ENCODE results near the gene HLA-DMB. TPM values are rescaled to one million over a fixed set of nuclear protein-coding genes. Genes with fewer than 3 reads are reported as not detected.

Gene HLA-DMB
- total RNA-seq, 1 experiment from 2014 or later, result 1.1 TPM

DNA sequence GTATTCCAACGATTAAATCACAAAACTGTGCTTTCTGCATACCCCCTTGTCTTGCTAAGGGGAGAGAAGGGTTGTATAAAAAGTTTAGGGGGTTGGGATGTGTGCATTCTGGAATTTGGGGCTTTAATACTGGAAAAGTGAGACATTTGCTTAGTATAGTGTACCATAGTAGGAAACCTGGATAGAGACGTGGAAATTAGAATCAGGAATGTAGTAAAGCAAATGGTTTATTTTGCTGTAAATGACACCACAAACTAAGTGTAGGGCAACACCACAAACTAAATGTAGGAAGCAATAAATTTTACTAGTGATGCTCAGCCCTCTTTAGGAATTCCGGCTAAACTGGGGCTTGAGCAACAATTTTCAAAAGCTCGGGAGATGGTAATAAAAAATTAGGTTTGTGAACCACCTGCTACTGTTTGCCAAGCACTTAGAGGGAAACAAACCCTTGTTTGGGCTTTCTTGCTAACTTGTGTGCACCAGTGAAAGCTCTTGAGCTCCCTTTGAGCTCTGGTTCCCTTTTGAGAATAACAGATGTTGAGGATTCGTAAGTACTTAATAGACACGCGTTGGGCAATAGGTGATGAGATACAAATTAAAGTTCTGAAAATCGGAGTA is 41.4 kb upstream of the HLA-DMB start (continued):
- TF ChIP-seq, protein P1, sequence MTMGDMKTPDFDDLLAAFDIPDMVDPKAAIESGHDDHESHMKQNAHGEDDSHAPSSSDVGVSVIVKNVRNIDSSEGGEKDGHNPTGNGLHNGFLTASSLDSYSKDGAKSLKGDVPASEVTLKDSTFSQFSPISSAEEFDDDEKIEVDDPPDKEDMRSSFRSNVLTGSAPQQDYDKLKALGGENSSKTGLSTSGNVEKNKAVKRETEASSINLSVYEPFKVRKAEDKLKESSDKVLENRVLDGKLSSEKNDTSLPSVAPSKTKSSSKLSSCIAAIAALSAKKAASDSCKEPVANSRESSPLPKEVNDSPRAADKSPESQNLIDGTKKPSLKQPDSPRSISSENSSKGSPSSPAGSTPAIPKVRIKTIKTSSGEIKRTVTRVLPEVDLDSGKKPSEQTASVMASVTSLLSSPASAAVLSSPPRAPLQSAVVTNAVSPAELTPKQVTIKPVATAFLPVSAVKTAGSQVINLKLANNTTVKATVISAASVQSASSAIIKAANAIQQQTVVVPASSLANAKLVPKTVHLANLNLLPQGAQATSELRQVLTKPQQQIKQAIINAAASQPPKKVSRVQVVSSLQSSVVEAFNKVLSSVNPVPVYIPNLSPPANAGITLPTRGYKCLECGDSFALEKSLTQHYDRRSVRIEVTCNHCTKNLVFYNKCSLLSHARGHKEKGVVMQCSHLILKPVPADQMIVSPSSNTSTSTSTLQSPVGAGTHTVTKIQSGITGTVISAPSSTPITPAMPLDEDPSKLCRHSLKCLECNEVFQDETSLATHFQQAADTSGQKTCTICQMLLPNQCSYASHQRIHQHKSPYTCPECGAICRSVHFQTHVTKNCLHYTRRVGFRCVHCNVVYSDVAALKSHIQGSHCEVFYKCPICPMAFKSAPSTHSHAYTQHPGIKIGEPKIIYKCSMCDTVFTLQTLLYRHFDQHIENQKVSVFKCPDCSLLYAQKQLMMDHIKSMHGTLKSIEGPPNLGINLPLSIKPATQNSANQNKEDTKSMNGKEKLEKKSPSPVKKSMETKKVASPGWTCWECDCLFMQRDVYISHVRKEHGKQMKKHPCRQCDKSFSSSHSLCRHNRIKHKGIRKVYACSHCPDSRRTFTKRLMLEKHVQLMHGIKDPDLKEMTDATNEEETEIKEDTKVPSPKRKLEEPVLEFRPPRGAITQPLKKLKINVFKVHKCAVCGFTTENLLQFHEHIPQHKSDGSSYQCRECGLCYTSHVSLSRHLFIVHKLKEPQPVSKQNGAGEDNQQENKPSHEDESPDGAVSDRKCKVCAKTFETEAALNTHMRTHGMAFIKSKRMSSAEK (CRISPR knock-in tag; IDR thresholded peaks at IDR 0.05; ENCODE audit: borderline replicate concordance), result 0 out of 2 replicates have a peak, but pooled peaks have one; percentile 57
- no peak for TF ChIP-seq ZNF423 (CRISPR knock-in tag; IDR thresholded peaks at IDR 0.05)
- TF ChIP-seq, protein P2, sequence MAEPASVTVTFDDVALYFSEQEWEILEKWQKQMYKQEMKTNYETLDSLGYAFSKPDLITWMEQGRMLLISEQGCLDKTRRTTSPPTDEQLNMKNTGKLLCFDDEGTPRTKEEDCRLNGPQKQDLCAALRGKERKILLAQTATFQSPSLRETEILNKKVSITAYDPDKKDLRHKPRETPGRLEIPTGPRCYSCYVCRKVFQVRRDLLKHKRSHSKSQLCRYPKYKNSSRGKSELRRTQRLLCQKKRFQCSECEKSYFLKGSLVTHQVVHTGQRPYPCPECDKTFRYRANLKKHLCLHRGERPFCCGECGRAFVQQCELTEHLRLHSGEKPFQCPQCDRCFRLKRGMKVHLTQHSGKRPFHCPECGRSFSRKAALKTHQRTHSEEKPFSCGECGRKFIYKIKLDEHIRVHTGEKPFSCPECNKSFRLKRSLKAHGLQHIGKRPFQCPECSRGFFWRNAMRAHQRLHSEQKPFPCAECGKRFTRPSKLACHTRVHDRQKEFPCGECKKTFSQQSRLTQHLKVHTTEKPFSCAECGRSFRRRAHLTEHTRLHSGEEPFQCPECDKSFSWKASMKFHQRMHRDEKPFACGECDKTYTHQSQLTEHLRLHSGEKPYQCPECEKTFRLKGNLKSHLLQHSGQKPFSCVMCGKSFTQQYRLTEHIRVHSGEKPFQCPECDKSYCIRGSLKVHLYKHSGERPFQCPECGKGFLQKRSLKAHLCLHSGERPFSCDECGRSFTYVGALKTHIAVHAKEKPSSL (CRISPR knock-in tag; conservative IDR thresholded peaks at IDR 0.05), result peak; percentile 85

DNA sequence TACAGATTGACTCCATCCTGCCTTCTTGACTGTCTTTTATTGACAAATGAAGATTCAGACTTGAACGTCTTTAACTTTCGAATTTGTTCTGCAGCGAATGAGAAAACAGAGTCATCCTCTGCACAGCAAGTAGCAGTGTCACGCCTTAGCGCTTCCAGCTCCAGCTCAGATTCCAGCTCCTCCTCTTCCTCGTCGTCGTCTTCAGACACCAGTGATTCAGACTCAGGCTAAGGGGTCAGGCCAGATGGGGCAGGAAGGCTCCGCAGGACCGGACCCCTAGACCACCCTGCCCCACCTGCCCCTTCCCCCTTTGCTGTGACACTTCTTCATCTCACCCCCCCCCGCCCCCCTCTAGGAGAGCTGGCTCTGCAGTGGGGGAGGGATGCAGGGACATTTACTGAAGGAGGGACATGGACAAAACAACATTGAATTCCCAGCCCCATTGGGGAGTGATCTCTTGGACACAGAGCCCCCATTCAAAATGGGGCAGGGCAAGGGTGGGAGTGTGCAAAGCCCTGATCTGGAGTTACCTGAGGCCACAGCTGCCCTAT is 39.7 kb upstream of the HLA-DMB start:
- peaks cover 66% of the 10 kb centered on the region for H3K36me3 Mint-ChIP-seq
- ChIA-PET CTCF (interaction anchor here (0.6 to 6.9 kb wide), 7 partner anchors 9 to 143 kb away, joined by 3 to 128 read pairs (median 4); partner anchors contain the start of gene HLA-DMA), POLR2A (interaction anchor here (1.0 to 6.5 kb wide), 2 partner anchors 10 to 86 kb away, joined by 4 to 146 read pairs; partner anchors contain the start of gene BRD2)
- no peaks in the 10 kb centered on the region for H3K9me3 Mint-ChIP-seq
- H3K27ac Mint-ChIP-seq, result peak overlapping the region; percentile 55; the same call in 1 of the 2 replicates
- H3K4me1 Mint-ChIP-seq, result peaks cover 42% of the 10 kb centered on the region
- H3K27me3 Mint-ChIP-seq (ENCODE audit: low read depth), result no peaks in the 10 kb centered on the region
- no peak overlapping the region for H3K4me3 Mint-ChIP-seq
- ATAC-seq (no peak), DNase-seq (ENCODE audit: low spot score) (no peak)
- no peak for TF ChIP-seq JUN (CRISPR knock-in tag; IDR thresholded peaks at IDR 0.05)
- TF ChIP-seq, protein P3, sequence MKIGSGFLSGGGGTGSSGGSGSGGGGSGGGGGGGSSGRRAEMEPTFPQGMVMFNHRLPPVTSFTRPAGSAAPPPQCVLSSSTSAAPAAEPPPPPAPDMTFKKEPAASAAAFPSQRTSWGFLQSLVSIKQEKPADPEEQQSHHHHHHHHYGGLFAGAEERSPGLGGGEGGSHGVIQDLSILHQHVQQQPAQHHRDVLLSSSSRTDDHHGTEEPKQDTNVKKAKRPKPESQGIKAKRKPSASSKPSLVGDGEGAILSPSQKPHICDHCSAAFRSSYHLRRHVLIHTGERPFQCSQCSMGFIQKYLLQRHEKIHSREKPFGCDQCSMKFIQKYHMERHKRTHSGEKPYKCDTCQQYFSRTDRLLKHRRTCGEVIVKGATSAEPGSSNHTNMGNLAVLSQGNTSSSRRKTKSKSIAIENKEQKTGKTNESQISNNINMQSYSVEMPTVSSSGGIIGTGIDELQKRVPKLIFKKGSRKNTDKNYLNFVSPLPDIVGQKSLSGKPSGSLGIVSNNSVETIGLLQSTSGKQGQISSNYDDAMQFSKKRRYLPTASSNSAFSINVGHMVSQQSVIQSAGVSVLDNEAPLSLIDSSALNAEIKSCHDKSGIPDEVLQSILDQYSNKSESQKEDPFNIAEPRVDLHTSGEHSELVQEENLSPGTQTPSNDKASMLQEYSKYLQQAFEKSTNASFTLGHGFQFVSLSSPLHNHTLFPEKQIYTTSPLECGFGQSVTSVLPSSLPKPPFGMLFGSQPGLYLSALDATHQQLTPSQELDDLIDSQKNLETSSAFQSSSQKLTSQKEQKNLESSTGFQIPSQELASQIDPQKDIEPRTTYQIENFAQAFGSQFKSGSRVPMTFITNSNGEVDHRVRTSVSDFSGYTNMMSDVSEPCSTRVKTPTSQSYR (CRISPR knock-in tag; IDR thresholded peaks at IDR 0.05), result no peak
- no peak for TF ChIP-seq ZNF396 (CRISPR knock-in tag; IDR thresholded peaks at IDR 0.05; ENCODE audit: borderline replicate concordance)
- TF ChIP-seq, protein P4, sequence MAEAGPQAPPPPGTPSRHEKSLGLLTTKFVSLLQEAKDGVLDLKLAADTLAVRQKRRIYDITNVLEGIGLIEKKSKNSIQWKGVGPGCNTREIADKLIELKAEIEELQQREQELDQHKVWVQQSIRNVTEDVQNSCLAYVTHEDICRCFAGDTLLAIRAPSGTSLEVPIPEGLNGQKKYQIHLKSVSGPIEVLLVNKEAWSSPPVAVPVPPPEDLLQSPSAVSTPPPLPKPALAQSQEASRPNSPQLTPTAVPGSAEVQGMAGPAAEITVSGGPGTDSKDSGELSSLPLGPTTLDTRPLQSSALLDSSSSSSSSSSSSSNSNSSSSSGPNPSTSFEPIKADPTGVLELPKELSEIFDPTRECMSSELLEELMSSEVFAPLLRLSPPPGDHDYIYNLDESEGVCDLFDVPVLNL (CRISPR knock-in tag; IDR thresholded peaks at IDR 0.05; ENCODE audit: borderline replicate concordance, low read depth), result no peak
- TF ChIP-seq, protein P5, sequence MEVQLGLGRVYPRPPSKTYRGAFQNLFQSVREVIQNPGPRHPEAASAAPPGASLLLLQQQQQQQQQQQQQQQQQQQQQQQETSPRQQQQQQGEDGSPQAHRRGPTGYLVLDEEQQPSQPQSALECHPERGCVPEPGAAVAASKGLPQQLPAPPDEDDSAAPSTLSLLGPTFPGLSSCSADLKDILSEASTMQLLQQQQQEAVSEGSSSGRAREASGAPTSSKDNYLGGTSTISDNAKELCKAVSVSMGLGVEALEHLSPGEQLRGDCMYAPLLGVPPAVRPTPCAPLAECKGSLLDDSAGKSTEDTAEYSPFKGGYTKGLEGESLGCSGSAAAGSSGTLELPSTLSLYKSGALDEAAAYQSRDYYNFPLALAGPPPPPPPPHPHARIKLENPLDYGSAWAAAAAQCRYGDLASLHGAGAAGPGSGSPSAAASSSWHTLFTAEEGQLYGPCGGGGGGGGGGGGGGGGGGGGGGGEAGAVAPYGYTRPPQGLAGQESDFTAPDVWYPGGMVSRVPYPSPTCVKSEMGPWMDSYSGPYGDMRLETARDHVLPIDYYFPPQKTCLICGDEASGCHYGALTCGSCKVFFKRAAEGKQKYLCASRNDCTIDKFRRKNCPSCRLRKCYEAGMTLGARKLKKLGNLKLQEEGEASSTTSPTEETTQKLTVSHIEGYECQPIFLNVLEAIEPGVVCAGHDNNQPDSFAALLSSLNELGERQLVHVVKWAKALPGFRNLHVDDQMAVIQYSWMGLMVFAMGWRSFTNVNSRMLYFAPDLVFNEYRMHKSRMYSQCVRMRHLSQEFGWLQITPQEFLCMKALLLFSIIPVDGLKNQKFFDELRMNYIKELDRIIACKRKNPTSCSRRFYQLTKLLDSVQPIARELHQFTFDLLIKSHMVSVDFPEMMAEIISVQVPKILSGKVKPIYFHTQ (CRISPR knock-in tag; IDR thresholded peaks at IDR 0.05), result no peak
- no peak for TF ChIP-seq ELF4 (CRISPR knock-in tag; IDR thresholded peaks at IDR 0.05; ENCODE audit: low read depth)
- TF ChIP-seq ZNF138 (CRISPR knock-in tag; conservative IDR thresholded peaks at IDR 0.05), result no peak
- TF ChIP-seq CBFB (CRISPR knock-in tag; IDR thresholded peaks at IDR 0.05; ENCODE audit: low read depth), result no peak
- no peak for TF ChIP-seq ZNF416 (CRISPR knock-in tag; IDR thresholded peaks at IDR 0.05)
- TF ChIP-seq SMAD3 (CRISPR knock-in tag; IDR thresholded peaks at IDR 0.05; ENCODE audit: borderline replicate concordance), result no peak
- no peak for TF ChIP-seq NFATC4 (CRISPR knock-in tag; IDR thresholded peaks at IDR 0.05)
- TF ChIP-seq GABPB1 (CRISPR knock-in tag; IDR thresholded peaks at IDR 0.05), result no peak
- TF ChIP-seq, protein P6, sequence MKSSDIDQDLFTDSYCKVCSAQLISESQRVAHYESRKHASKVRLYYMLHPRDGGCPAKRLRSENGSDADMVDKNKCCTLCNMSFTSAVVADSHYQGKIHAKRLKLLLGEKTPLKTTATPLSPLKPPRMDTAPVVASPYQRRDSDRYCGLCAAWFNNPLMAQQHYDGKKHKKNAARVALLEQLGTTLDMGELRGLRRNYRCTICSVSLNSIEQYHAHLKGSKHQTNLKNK (CRISPR knock-in tag; IDR thresholded peaks at IDR 0.05), result no peak
- TF ChIP-seq NFE2L1 (CRISPR knock-in tag; IDR thresholded peaks at IDR 0.05), result no peak
- TF ChIP-seq NR1H2 (CRISPR knock-in tag; IDR thresholded peaks at IDR 0.05), result no peak
- TF ChIP-seq SP1 (CRISPR knock-in tag; conservative IDR thresholded peaks at IDR 0.05), result no peak
- TF ChIP-seq CREM (CRISPR knock-in tag; IDR thresholded peaks at IDR 0.05), result no peak

Measured in WTC11 (cell line).